Fibroblast of skin of right quadriceps (primary cell): ENCODE data around the gene FGF18.

ENCODE experiments used
- DNase-seq: peaks from one replicate; pipeline ENCODE4 v3.0.0-alpha.2; 2013

FGF18 gene

GRCh38 chr5:171444582-171444981, 25.1 kb downstream of the FGF18 start:
- peak; percentile 53 for DNase-seq

- peak; percentile 79 for DNase-seq
Observed at GRCh38 chr5:171445644-171446516, 26.4 kb downstream of the FGF18 start.

- peak; percentile 70 for DNase-seq
Observed at GRCh38 chr5:171447226-171447625, 27.8 kb downstream of the FGF18 start.

- DNase-seq, result no peak
Observed at GRCh38 chr5:171449426-171449825, 30.0 kb downstream of the FGF18 start.

- peak; percentile 85 for DNase-seq
Observed at GRCh38 chr5:171450423-171451331, 31.2 kb downstream of the FGF18 start.

GRCh38 chr5:171451421-171451820, 32.0 kb downstream of the FGF18 start:
- no peak for DNase-seq

GRCh38 chr5:171453056-171453725, 33.7 kb downstream of the FGF18 start:
- DNase-seq, result no peak

- no peak for DNase-seq
Observed at GRCh38 chr5:171453988-171454387, 34.5 kb downstream of the FGF18 start.

- no peak for DNase-seq
Observed at GRCh38 chr5:171454549-171454948, 35.1 kb downstream of the FGF18 start.

GRCh38 chr5:171455522-171455921, 36.1 kb downstream of the FGF18 start:
- no peak for DNase-seq

- no peak for DNase-seq
Observed at GRCh38 chr5:171457208-171457981, 37.9 kb downstream of the FGF18 start.

GRCh38 chr5:171459839-171460238, 40.4 kb downstream of the FGF18 start:
- DNase-seq, result no peak

GRCh38 chr5:171462136-171462927, 42.9 kb downstream of the FGF18 start:
- DNase-seq, result no peak

- DNase-seq, result peak; percentile 31
Observed at GRCh38 chr5:171462928-171463861, 43.7 kb downstream of the FGF18 start.

- no peak for DNase-seq
Observed at GRCh38 chr5:171463862-171464229, 44.4 kb downstream of the FGF18 start.

- DNase-seq, result no peak
Observed at GRCh38 chr5:171464829-171465228, 45.4 kb downstream of the FGF18 start.

- DNase-seq, result no peak
Observed at GRCh38 chr5:171467107-171467506, 47.7 kb downstream of the FGF18 start.

- no peak for DNase-seq
Observed at GRCh38 chr5:171469326-171469725, 49.9 kb downstream of the FGF18 start.

GRCh38 chr5:171470420-171470819, 51.0 kb downstream of the FGF18 start:
- no peak for DNase-seq

GRCh38 chr5:171474230-171474813, 54.9 kb downstream of the FGF18 start:
- DNase-seq, result peak; percentile 55
